ENCODE results near the gene CEP112. TPM values are rescaled to one million over a fixed set of nuclear protein-coding genes. Genes with fewer than 3 reads are reported as not detected.

CEP112 gene
- total and polyA plus RNA-seq, 2 of the 4 experiments (the other 2 are of a cell fraction): 2.5 to 5.6 TPM

GRCh38 chr17:65797101-65797500 is 394.8 kb downstream of the CEP112 start:
- Histone ChIP-seq H3K36me3 (ENCODE audit: control insufficient read depth, insufficient read depth, low read length) (no peaks in the 10 kb centered on the region), H4K91ac (ENCODE audit: insufficient read depth, low read depth, low read length) (no peak overlapping the region), H3K27ac (ENCODE audit: insufficient read depth, low read length) (no peak overlapping the region), H2BK15ac (ENCODE audit: low read depth, low read length) (no peak overlapping the region), H3K4ac (ENCODE audit: low read depth, low read length) (no peak overlapping the region), H2AFZ (replicated peaks; ENCODE audit: low read length, poor library complexity) (no peak overlapping the region), H2AK9ac (replicated peaks; ENCODE audit: low read depth, low read length, poor library complexity) (no peak overlapping the region), H2BK120ac (ENCODE audit: low read depth, low read length) (no peak overlapping the region), H3K79me1 (ENCODE audit: low read depth in 1 of 2, low read length in 2 of 2) (no peaks in the 10 kb centered on the region), H3K9me3 (ENCODE audit: control insufficient read depth, insufficient read depth, low read length) (peaks cover 8% of the 10 kb centered on the region), H3K56ac (ENCODE audit: extremely low read depth, insufficient read depth, low read length) (no peak overlapping the region), H4K5ac (ENCODE audit: low read depth, low read length) (no peak overlapping the region), H2AK5ac (ENCODE audit: low read depth, low read length) (no peak overlapping the region), H3K9me1 (ENCODE audit: insufficient read depth, low read length) (peaks cover 3% of the 10 kb centered on the region; the same call in 1 of the 2 replicates), H3K9ac (ENCODE audit: low read depth, low read length) (no peak overlapping the region), H2BK5ac (ENCODE audit: low read depth, low read length, poor library complexity, severe bottlenecking) (no peak overlapping the region), H3K23ac (ENCODE audit: low read depth, low read length) (no peak overlapping the region; the same call in 1 of the 2 replicates), H4K20me1 (ENCODE audit: insufficient read depth, low read length) (no peaks in the 10 kb centered on the region), H3K14ac (replicated peaks; ENCODE audit: low read depth, low read length) (no peak overlapping the region), H3K4me1 (ENCODE audit: control insufficient read depth, insufficient read depth, low read length) (no peaks in the 10 kb centered on the region), H3K27me3 (ENCODE audit: control insufficient read depth, insufficient read depth, low read length) (no peaks in the 10 kb centered on the region), H4K8ac (ENCODE audit: low read depth in 2 of 2, low read length in 2 of 2) (no peak overlapping the region), H3K4me2 (ENCODE audit: low read depth, low read length) (no peak overlapping the region), H3K18ac (ENCODE audit: low read depth, low read length) (no peak overlapping the region), H3K4me3 (ENCODE audit: insufficient read depth, low read depth, low read length) (no peak overlapping the region), H2BK20ac (ENCODE audit: low read depth, low read length) (no peak overlapping the region)
- no TSS peak for BruUV-seq (replicated peaks)
- POLR2A ChIA-PET (ENCODE audit: unreplicated experiment): no interaction called here
- no CpG with 5 or more reads among the region's 1 CpG for WGBS, 2 experiments (ENCODE audit: extremely low coverage in 2 of 2, insufficient read length in 1 of 2)
- CTCF ChIA-PET: interaction anchor here (0.6 to 2.0 kb wide), 4 partner anchors 10 to 503 kb away, joined by 4 to 5 read pairs (median 4); no protein-coding TSS in a partner anchor
- no peak for TF ChIP-seq SMC3 (IDR thresholded peaks at IDR 0.05; ENCODE audit: low read depth, low read length)
- TF ChIP-seq CTCF (conservative IDR thresholded peaks at IDR 0.05; ENCODE audit: low read depth, low read length): no peak
- no peak for TF ChIP-seq BHLHE40 (IDR thresholded peaks at IDR 0.05; ENCODE audit: low read depth, low read length)
- TF ChIP-seq RFX5 (IDR thresholded peaks at IDR 0.05; ENCODE audit: low read depth, low read length): no peak
- TF ChIP-seq CEBPB (IDR thresholded peaks at IDR 0.05; ENCODE audit: low read depth, low read length): no peak
- TF ChIP-seq CHD1 (IDR thresholded peaks at IDR 0.05; ENCODE audit: low read depth, low read length): no peak
- TF ChIP-seq ELK1 (IDR thresholded peaks at IDR 0.05; ENCODE audit: borderline replicate concordance, low read depth, low read length): no peak
- TF ChIP-seq MAZ (IDR thresholded peaks at IDR 0.05; ENCODE audit: borderline replicate concordance, low read depth, low read length): no peak
- TF ChIP-seq RCOR1 (IDR thresholded peaks at IDR 0.05; ENCODE audit: insufficient replicate concordance, low read length): no peak
- TF ChIP-seq POLR2A (IDR thresholded peaks at IDR 0.05; ENCODE audit: low read depth, low read length): no peak
- no peak for TF ChIP-seq MAFK (IDR thresholded peaks at IDR 0.05; ENCODE audit: low read depth, low read length)
- TF ChIP-seq FOS (IDR thresholded peaks at IDR 0.05; ENCODE audit: low read depth, low read length): no peak
- TF ChIP-seq MXI1 (IDR thresholded peaks at IDR 0.05; ENCODE audit: borderline replicate concordance, low read depth, low read length): no peak
- no peak for TF ChIP-seq NFE2L2 (IDR thresholded peaks at IDR 0.05; ENCODE audit: low read depth, low read length)
- TF ChIP-seq USF2 (IDR thresholded peaks at IDR 0.05; ENCODE audit: low read depth, low read length): no peak
- TF ChIP-seq RAD21 (IDR thresholded peaks at IDR 0.05; ENCODE audit: low read length): no peak
- dilution Hi-C loops (cut with HindIII; ENCODE audit: low sequenced_read_pairs, unreplicated experiment) (no loop called here), intact Hi-C loops (cut with micrococcal nuclease) (no loop called here), in situ Hi-C loops (cut with MboI; ENCODE audit: low sequenced_read_pairs) (no loop called here)
- no peak for ATAC-seq (ENCODE audit: low read depth)
- DNase-seq: peak; percentile 4

Data from IMR-90 (cell line).